GM12874 (cell line): ENCODE data around the gene FCRL4.

Experiments used
- CTCF ChIP-seq: IDR thresholded peaks from 2 replicates; pipeline ENCODE4 v1.5.1; 2011; ENCODE audit warnings: low read depth, mild to moderate bottlenecking, control low read depth, low read length, moderate library complexity; ENCODE audit not compliant: insufficient read depth

Gene FCRL4

GRCh38 chr1:157622471-157622870 lies 24.6 kb upstream of the FCRL4 start:
- no peak for TF ChIP-seq CTCF

- TF ChIP-seq CTCF = no peak
These were observed 20.3 kb upstream of the FCRL4 start for GRCh38 chr1:157618190-157618589.

- no peak for TF ChIP-seq CTCF
These were observed 2.4 kb upstream of the FCRL4 start for GRCh38 chr1:157600236-157600635.

- no peak for TF ChIP-seq CTCF
These were observed 1.5 kb downstream of the FCRL4 start for GRCh38 chr1:157596384-157596783.

GRCh38 chr1:157595356-157595755 lies 2.5 kb downstream of the FCRL4 start:
- no peak for TF ChIP-seq CTCF

- TF ChIP-seq CTCF = no peak
These were observed 11.9 kb downstream of the FCRL4 start for GRCh38 chr1:157585984-157586383.

GRCh38 chr1:157584503-157584902 lies 13.4 kb downstream of the FCRL4 start:
- no peak for TF ChIP-seq CTCF

GRCh38 chr1:157580828-157581210 lies 17.1 kb downstream of the FCRL4 start:
- no peak for TF ChIP-seq CTCF
